Heart left ventricle (tissue), 16 donors: ENCODE data around the gene NIPAL3. TPM values are rescaled to one million over a fixed set of nuclear protein-coding genes. Genes with fewer than 3 reads are reported as not detected.

ENCODE experiments used
- ATAC-seq, 4 donors: fragments of 200-7000 bp; cut with Tn5 transposase; one replicate each; pipeline ENCODE4 v1.9.1; 2020 to 2022; ENCODE audit warnings: moderate library complexity in 4 of 4, mild to moderate bottlenecking in 3 of 4, moderate number of reproducible peaks in 1 of 4
- DNase-seq, 5 donors: peaks; one replicate each; pipeline ENCODE4 v3.0.0-alpha.2; 2020
- H3K27ac ChIP-seq, 12 donors: fragments of 200-600 bp; sonication (generic) in 4 of 12; one replicate each; pipeline versions ENCODE4 v1.5.0 to v1.8.0; 2016 to 2022; ENCODE audit warnings: mild to moderate bottlenecking in 2 of 12
- H3K27me3 ChIP-seq, 9 donors: fragments of 200-600 bp; sonication (generic) in 2 of 9; one replicate each; pipeline versions ENCODE4 v1.5.1 to v1.8.0; 2016 to 2022; ENCODE audit warnings: mild to moderate bottlenecking in 3 of 9
- H3K36me3 ChIP-seq, 9 donors: fragments of 200-600 bp; sonication (generic) in 2 of 9; one replicate each; pipeline versions ENCODE4 v1.5.0 to v1.8.0; 2018 to 2022; ENCODE audit warnings: mild to moderate bottlenecking in 2 of 9
- H3K4me1 ChIP-seq, 12 donors: fragments of 200-600 bp; sonication (generic) in 4 of 12; one replicate each; pipeline versions ENCODE4 v1.5.0 to v1.8.0; 2016 to 2022; ENCODE audit warnings: mild to moderate bottlenecking in 3 of 12
- H3K4me3 ChIP-seq, 12 donors: fragments of 200-600 bp; sonication (generic) in 4 of 12; one replicate each; pipeline versions ENCODE4 v1.5.0 to v1.8.0; 2017 to 2022; ENCODE audit warnings: mild to moderate bottlenecking in 9 of 12, moderate library complexity in 4 of 12
- H3K9me3 ChIP-seq, 12 donors: fragments of 200-600 bp; sonication (generic) in 4 of 12; one replicate each; pipeline versions ENCODE4 v1.5.0 to v1.8.0; 2016 to 2022; ENCODE audit warnings: mild to moderate bottlenecking in 1 of 12
- CTCF ChIP-seq, 12 donors: fragments of 200-600 bp; sonication (generic) in 4 of 12; IDR thresholded peaks; one replicate each; pipeline versions ENCODE4 v1.5.0 to v1.8.0; 2018 to 2022; ENCODE audit warnings: antibody characterized with exemption in 12 of 12, mild to moderate bottlenecking in 5 of 12
- POLR2A ChIP-seq, 2 donors: fragments of 450-650 bp; IDR thresholded peaks; one replicate each; pipeline ENCODE4 v1.6.1; 2017; ENCODE audit warnings: antibody characterized with exemption in 2 of 2, mild to moderate bottlenecking in 2 of 2, moderate library complexity in 2 of 2
- WGBS, 4 donors: extraction: QIAGEN DNeasy Blood & Tissue Kit in 2 of 4; methylation state at CpG; one replicate each; pipeline versions ENCODE4 v1.1.5 to v1.1.7; 2013 to 2018; 5-methylcytosine and 5-hydroxymethylcytosine counted together
- intact Hi-C, 10 donors: fragments of 100-400 bp; cut with DNase I; formaldehyde crosslinking; loops; one replicate each; pipeline versions ENCODE4 v1.11.1 to v1.14.2; 2022
- polyA plus RNA-seq, 2 donors: library from polyadenylated mRNA; stranded (reverse); fragments of 200-250 nt; gene quantifications; one replicate each; pipeline ENCODE4 v1.2.3, GENCODE V29; 2013
- total RNA-seq, 9 donors: library from RNA; depleted of rRNA in 2 of 9; stranded (reverse); fragments of >200 nt in 2 of 9; fragmentation: NEBNext Ultra II Directional in 3 of 9; extraction: Animal tissue kit (Norgen Biotek cat#: 25700) in 3 of 9; gene quantifications; one replicate each; pipeline versions ENCODE4 v1.1.0 to v1.2.4, GENCODE V29; 2016 to 2023
- donor health status: ischemic (EF 13 %, LVEDD 7.1; RV severe dilation, severe dysfunction).
- donor health status: healthy with polysubstance abuse.
- donor health status: DM: no; HTN: yes; CAD: no.
- donor health status: DM: no; HTN: no; CAD: no.
- donor health status: ischemic (EF 25% LVEDD 6.9; RV normal size, moderate dysfunction).
- donor health status: ischemic (EF 25% LVEDD 5.7; RV mildly dilated, moderate dysfunction).
- donor health status: healthy.
- donor health status: DM: yes; HTN: yes; CAD: no.
- donor health status: ischemic (EF 35%, LVEDD 5.7; RV mildly dilated, moderate dysfunction).
- donor health status: nonischemic (EF 11% LVEDD 7.7; RV severe dilation, severe dysfunction).
- donor health status: DM: yes; HTN: yes; CAD: no.
- donor health status: PGD.
- donor health status: ischemic (EF 29% LVEDD 5.4; RV normal size, mild dysfunction).
- donor health status: nonischemic (EF 23%, LVEDD 6.1; RV moderate dilation, normal function).

The NIPAL3 gene
- total and polyA plus RNA-seq, 11 donors = 9.8 to 48.3 (median 27.8) TPM

GRCh38 chr1:24474193-24474592 is 58.6 kb downstream of the NIPAL3 start:
- Histone ChIP-seq H3K27ac (no peak overlapping the region), H3K36me3 (peaks cover 0 to 3% (median 0%) of the 10 kb centered on the region in 9 donors), H3K4me3 (no peak overlapping the region), H3K4me1 (no peaks in the 10 kb centered on the region), H3K9me3 (no peaks in the 10 kb centered on the region), H3K27me3 (no peaks in the 10 kb centered on the region)
- no peak for TF ChIP-seq POLR2A (IDR thresholded peaks at IDR 0.05)
- TF ChIP-seq CTCF (IDR thresholded peaks at IDR 0.05) = no peak
- ATAC-seq (no peak), DNase-seq (no peak)
- intact Hi-C loops = no loop called here

- Histone ChIP-seq H3K4me1 (peaks cover 0 to 2% (median 0%) of the 10 kb centered on the region in 12 donors), H3K4me3 (no peak overlapping the region), H3K9me3 (no peaks in the 10 kb centered on the region), H3K36me3 (no peaks in the 10 kb centered on the region), H3K27ac (no peak overlapping the region), H3K27me3 (no peaks in the 10 kb centered on the region)
- DNase-seq = no peak
- WGBS, 4 donors = 64 to 75% (median 64%) methylated on average over 4 of the region's 4 CpGs
- peak in 2 of 4 donors; percentile 39 to 84 for ATAC-seq
- TF ChIP-seq POLR2A (IDR thresholded peaks at IDR 0.05) = no peak
- no peak for TF ChIP-seq CTCF (IDR thresholded peaks at IDR 0.05)
- intact Hi-C loops = loop anchor here in 1 of 10 donors (5.0 kb wide), 1 partner anchor 38 kb away; no protein-coding TSS in a partner anchor
Measured at GRCh38 chr1:24475700-24476099, 60.1 kb downstream of the NIPAL3 start.

- 82 to 89% (median 87%) methylated on average over 2 of the region's 2 CpGs for WGBS, 4 donors
- Histone ChIP-seq H3K9me3 (no peaks in the 10 kb centered on the region), H3K27ac (no peak overlapping the region), H3K4me3 (no peak overlapping the region), H3K36me3 (no peaks in the 10 kb centered on the region), H3K27me3 (no peaks in the 10 kb centered on the region), H3K4me1 (peaks cover 0 to 10% (median 0%) of the 10 kb centered on the region in 12 donors)
- DNase-seq = no peak
- intact Hi-C loops = loop anchor here in 1 of 10 donors (5.0 kb wide), 1 partner anchor 39 kb away; no protein-coding TSS in a partner anchor
- no peak for TF ChIP-seq POLR2A (IDR thresholded peaks at IDR 0.05)
- no peak for TF ChIP-seq CTCF (IDR thresholded peaks at IDR 0.05)
- no peak for ATAC-seq
Measured at GRCh38 chr1:24476571-24476970, 61.0 kb downstream of the NIPAL3 start.

- Histone ChIP-seq H3K4me1 (peaks cover 0 to 18% (median 0%) of the 10 kb centered on the region in 12 donors), H3K27me3 (no peaks in the 10 kb centered on the region), H3K9me3 (no peaks in the 10 kb centered on the region), H3K27ac (no peak overlapping the region), H3K4me3 (no peak overlapping the region), H3K36me3 (no peaks in the 10 kb centered on the region)
- DNase-seq (no peak), ATAC-seq (no peak)
- 85 to 94% (median 92%) methylated on average over 4 of the region's 4 CpGs for WGBS, 4 donors
- TF ChIP-seq CTCF (IDR thresholded peaks at IDR 0.05) = no peak
- no peak for TF ChIP-seq POLR2A (IDR thresholded peaks at IDR 0.05)
- intact Hi-C loops = loop anchor here in 1 of 10 donors (5.0 kb wide), 1 partner anchor 40 kb away; no protein-coding TSS in a partner anchor
Measured at GRCh38 chr1:24477309-24477708, 61.7 kb downstream of the NIPAL3 start.
